Ishikawa (cell line): ENCODE results near the gene PLVAP.

ENCODE experiments used
- CREB1 ChIP-seq: IDR thresholded peaks from 2 replicates; pipeline ENCODE4 v1.6.1; 2012; ENCODE audit warnings: low read depth
- EGR1 ChIP-seq: IDR thresholded peaks from 2 replicates; pipeline ENCODE4 v1.6.1; 2012
- EP300 ChIP-seq: IDR thresholded peaks from 2 replicates; pipeline ENCODE4 v1.6.1; 2012; ENCODE audit warnings: borderline replicate concordance
- FOXM1 ChIP-seq: IDR thresholded peaks from 2 replicates; pipeline ENCODE4 v1.6.1; 2012; ENCODE audit warnings: low read depth, borderline replicate concordance
- NFIC ChIP-seq: IDR thresholded peaks from 2 replicates; pipeline ENCODE4 v1.6.1; 2012
- RAD21 ChIP-seq: IDR thresholded peaks from 2 replicates; pipeline ENCODE4 v1.6.1; 2012; ENCODE audit warnings: low read depth
- REST ChIP-seq: IDR thresholded peaks from 2 replicates; pipeline ENCODE4 v1.6.1; 2012; ENCODE audit warnings: low read depth, mild to moderate bottlenecking
- TAF1 ChIP-seq: IDR thresholded peaks from 2 replicates; pipeline ENCODE4 v1.6.1; 2012; ENCODE audit warnings: low read depth, mild to moderate bottlenecking
- TCF12 ChIP-seq: IDR thresholded peaks from 2 replicates; pipeline ENCODE4 v1.6.1; 2012; ENCODE audit warnings: low read depth
- TEAD4 ChIP-seq: IDR thresholded peaks from 2 replicates; pipeline ENCODE4 v1.6.1; 2012
- YY1 ChIP-seq: IDR thresholded peaks from 2 replicates; pipeline ENCODE4 v1.6.1; 2012; ENCODE audit warnings: low read depth
- ZBTB7A ChIP-seq: IDR thresholded peaks from 2 replicates; pipeline ENCODE4 v1.6.1; 2012; ENCODE audit warnings: low read depth
- TF ChIP-seq, protein P1 (sequence below): IDR thresholded peaks from 2 replicates; pipeline ENCODE4 v1.6.1; 2012

DNA sequence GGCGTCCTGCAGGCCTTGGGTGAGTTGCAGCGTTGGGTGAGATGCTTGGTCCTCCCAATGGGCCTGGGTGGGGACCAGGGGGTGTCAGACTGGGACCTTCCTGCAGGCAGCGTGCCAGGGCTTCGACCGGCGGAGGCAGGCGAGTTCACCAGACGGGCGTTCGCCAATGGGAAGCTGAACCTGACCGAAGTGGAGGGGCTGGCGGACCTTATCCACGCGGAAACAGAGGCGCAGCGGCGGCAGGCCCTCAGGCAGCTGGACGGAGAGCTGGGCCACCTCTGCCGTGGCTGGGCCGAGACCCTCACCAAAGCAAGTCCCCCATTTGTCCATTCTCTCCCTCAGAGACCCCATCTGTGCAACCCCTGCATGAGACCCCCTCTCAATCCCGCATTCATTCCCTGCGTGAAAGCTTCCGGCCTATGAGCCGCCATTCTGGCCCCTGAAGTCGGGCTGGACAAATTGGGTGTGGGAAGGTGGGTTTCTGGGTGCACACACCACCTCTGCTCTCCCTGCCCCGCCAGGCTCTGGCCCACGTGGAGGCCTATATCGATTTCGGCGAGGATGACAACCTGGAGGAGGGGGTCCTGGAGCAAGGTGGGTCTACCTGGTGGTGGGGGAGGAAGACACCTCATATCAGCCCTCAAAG lies 38.6 kb downstream of the PLVAP start:
- TF ChIP-seq EP300 = no peak
- TF ChIP-seq REST = no peak
- no peak for TF ChIP-seq TEAD4
- TF ChIP-seq, protein P1, sequence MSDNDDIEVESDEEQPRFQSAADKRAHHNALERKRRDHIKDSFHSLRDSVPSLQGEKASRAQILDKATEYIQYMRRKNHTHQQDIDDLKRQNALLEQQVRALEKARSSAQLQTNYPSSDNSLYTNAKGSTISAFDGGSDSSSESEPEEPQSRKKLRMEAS = no peak
- TF ChIP-seq RAD21 = no peak
- TF ChIP-seq CREB1 = no peak
- no peak for TF ChIP-seq NFIC
- TF ChIP-seq YY1 = no peak
- no peak for TF ChIP-seq TAF1
- no peak for TF ChIP-seq FOXM1
- no peak for TF ChIP-seq TCF12
- TF ChIP-seq ZBTB7A = no peak
- no peak for TF ChIP-seq EGR1
